ENCODE results near the gene TMEM51.

DNA sequence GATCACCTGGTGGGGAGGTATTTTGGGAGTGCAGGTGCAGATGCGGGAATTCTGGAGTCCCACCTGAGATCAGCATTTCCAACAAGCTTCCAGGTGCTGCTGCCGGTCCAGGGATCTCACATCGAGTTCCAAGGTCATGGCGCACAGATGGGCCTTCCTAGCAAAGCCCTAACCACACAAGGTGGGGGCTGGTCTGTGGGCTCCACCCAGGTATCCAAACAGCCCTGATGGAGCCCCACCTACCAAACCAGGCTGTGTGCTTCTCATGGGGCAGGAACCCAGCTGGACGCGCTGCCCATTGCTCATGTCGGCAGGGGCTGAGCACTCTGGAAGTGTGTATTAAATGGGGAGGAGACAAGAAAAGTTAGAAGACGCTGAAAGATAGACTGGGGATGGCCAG, 35.0 kb upstream of the TMEM51 start:
- no peak for TF ChIP-seq POLR2A (IDR thresholded peaks at IDR 0.05)
- TF ChIP-seq, protein P1, sequence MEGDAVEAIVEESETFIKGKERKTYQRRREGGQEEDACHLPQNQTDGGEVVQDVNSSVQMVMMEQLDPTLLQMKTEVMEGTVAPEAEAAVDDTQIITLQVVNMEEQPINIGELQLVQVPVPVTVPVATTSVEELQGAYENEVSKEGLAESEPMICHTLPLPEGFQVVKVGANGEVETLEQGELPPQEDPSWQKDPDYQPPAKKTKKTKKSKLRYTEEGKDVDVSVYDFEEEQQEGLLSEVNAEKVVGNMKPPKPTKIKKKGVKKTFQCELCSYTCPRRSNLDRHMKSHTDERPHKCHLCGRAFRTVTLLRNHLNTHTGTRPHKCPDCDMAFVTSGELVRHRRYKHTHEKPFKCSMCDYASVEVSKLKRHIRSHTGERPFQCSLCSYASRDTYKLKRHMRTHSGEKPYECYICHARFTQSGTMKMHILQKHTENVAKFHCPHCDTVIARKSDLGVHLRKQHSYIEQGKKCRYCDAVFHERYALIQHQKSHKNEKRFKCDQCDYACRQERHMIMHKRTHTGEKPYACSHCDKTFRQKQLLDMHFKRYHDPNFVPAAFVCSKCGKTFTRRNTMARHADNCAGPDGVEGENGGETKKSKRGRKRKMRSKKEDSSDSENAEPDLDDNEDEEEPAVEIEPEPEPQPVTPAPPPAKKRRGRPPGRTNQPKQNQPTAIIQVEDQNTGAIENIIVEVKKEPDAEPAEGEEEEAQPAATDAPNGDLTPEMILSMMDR (IDR thresholded peaks at IDR 0.05): no peak
- no peak for TF ChIP-seq POLR2AphosphoS5 (IDR thresholded peaks at IDR 0.05; ENCODE audit: insufficient read depth in 1 of 2, low read depth in 1 of 2)
